C1 segment of cervical spinal cord (tissue), 14 donors: ENCODE results near the gene TSC22D2.
A peak's percentile ranks its signal among the peaks of the same experiment; 100 is the strongest.

ENCODE experiments used
- DNase-seq, 14 donors: peaks; one replicate each; lab custom pipeline; 2025; lab: John Stamatoyannopoulos, UW

Gene TSC22D2

GRCh38 chr3:150412561-150413231, 4.6 kb downstream of the TSC22D2 start:
- DNase-seq = no peak

- peak in 10 of 14 donors; percentile 5 to 49 (median 16) for DNase-seq
Observed at GRCh38 chr3:150414258-150414657, 6.2 kb downstream of the TSC22D2 start.

DNA sequence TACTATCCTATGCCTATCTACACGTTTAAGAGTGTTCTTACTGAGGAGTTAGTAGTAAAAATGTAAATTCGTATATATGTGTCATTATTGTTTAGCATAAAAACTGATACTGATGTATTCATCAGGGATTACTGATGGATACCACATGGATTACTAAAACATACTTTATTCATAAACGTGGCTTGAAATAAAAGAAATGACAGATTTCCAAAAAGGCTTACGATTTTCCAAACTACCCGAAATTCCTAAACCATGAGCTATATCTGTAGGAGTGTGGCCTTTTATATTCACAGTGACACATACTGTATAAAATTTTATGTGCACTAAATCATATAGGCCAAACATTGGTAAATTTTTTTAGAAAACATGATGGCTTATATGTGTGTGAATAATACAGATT, 6.9 kb downstream of the TSC22D2 start:
- DNase-seq = no peak

- DNase-seq = no peak
Observed at GRCh38 chr3:150419076-150419868, 11.2 kb downstream of the TSC22D2 start.

DNA sequence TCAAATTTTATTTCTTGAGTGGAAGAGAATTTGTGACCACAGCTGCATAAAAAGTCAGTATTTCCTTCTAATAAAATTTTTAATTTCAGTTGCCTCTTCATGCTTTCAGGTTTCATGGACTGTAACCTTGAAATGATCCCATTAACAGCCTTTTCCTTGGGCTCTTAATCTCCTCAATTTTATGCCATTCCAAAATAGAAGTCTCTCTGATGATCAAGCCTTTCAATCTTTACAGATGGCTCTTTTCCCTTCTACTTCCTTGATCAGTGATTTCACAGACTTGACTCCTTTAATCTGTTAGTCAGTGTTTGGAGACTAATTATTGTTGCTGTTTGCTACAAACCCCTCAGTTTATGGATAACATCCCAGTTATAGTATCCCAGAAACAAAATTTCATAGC, 11.9 kb downstream of the TSC22D2 start:
- no peak for DNase-seq

- no peak for DNase-seq
Observed at GRCh38 chr3:150421256-150421655, 13.2 kb downstream of the TSC22D2 start.

GRCh38 chr3:150421799-150422548, 13.9 kb downstream of the TSC22D2 start:
- DNase-seq = no peak

- no peak for DNase-seq
Observed at GRCh38 chr3:150422907-150423306, 14.8 kb downstream of the TSC22D2 start.

DNA sequence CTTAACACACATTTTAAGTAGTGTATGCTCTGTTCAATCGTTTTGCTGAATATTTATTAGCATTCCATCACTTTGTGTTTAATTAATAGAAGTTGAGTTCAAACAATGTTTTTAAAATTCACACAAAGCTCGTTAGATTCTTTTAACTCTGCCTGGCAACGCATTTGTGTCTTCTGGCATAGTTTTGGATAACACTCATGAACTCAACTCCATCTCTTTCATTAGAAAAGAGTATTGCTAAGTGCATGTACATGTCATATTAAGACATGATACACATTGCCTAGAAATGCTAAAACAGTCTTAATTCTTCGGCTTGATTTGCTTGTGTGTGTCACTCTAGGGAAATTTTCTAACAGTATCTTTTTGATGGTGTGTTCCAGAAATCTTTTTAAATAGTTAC, 15.7 kb downstream of the TSC22D2 start:
- no peak for DNase-seq

- no peak for DNase-seq
Observed at GRCh38 chr3:150426292-150426691, 18.2 kb downstream of the TSC22D2 start.

DNA sequence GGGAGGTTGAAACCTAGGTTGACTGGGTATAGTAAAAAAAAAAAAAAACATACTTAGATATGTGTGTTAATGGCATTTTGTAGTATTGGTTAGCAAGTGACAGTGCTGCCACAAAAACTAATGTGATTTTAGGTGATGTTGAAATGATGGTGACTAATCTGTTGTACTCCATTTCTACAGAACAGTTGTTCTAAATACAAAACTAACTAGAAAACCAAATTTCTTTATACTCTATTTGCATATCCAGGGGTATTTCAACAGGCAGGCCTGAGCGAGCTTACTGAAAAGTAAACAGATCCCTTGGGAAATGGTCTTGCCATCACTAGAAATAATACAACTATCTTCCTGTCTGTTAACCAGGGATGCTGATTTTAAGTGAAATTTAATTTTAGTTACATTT, 20.5 kb downstream of the TSC22D2 start:
- DNase-seq = no peak

DNA sequence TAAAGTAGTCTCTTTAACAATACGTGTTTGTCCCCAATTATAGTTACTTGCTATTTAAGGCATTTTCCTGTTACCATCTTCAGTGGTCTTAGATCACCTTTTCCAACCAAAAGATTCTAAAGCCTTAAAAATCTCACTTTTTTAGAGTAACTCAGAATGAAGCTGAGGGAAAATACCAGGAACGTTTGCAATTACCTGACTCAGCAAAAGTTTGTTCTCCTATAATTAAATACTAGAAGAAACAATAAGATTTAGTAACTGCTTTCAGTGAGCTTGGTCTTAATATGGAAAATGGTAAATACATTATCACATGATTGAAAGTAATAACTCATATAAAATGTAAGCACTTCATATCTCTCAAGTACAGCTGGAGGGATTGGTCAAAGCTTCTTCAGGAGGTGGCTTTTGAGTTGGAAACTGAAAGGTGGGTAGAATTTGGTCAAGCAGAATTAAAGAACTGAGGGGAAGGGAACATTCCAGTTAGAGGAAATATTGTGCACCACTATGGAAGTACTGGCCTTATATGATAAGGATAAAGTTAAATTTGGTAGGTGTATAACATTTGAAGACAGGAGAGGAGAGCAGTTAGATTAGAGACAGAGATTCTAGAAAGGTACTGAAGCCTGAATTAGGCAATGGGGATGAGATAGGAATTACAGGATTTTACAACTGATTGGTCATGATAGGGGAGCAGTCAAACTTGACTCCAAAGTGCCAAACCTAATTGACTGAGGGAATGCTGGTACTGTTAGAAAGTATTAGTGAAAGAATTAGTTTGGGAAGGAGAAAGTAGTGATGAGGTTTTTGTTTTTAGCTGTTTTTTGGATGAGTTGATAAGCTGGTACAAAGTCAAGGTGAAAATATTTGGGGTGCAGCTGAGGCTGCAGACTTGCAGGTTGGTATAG, 21.9 kb downstream of the TSC22D2 start:
- DNase-seq = no peak

- no peak for DNase-seq
Observed at GRCh38 chr3:150433347-150433746, 25.2 kb downstream of the TSC22D2 start.

GRCh38 chr3:150434234-150434633, 26.1 kb downstream of the TSC22D2 start:
- no peak for DNase-seq

GRCh38 chr3:150436161-150436560, 28.1 kb downstream of the TSC22D2 start:
- no peak for DNase-seq

DNA sequence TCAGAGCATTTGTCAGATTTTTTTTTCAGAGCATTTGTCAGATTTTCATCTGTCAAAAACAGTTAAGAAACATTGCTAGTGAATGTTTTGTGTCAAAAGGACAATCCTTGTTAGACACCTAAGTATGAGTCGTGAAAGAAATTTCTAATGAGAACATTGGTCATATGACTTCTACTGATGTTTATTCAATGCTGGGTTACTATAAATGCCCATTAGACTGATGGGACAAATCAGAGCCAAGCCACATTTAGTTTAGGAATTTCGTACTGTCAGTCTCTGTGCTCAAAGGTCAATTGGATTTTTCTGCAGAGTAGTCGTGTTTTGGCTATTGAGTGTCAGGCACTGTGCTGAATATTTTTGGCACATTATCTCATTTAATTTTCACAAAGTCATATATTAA, 31.6 kb downstream of the TSC22D2 start:
- DNase-seq = no peak

DNA sequence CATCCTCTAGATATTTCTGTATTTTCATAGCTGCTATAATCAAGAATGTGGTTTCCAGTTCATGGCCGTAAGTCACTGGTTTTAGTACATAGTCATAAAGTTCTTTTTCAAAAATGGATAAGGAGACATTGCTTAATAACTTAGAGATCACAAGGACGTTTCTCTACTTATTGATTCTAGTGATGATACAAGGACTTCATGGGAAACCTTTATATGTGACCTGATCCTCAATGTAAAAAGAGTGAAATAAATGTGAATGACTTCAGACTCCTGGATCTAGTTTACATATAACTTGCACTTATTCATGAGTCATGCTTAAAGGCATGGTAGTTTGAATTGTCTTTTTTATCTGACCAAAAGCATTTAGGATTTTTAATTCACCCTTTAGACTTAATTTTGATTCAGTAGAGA, 35.2 kb downstream of the TSC22D2 start:
- DNase-seq = no peak

GRCh38 chr3:150444371-150444770, 36.3 kb downstream of the TSC22D2 start:
- no peak for DNase-seq

GRCh38 chr3:150446470-150446977, 38.4 kb downstream of the TSC22D2 start:
- no peak for DNase-seq

DNA sequence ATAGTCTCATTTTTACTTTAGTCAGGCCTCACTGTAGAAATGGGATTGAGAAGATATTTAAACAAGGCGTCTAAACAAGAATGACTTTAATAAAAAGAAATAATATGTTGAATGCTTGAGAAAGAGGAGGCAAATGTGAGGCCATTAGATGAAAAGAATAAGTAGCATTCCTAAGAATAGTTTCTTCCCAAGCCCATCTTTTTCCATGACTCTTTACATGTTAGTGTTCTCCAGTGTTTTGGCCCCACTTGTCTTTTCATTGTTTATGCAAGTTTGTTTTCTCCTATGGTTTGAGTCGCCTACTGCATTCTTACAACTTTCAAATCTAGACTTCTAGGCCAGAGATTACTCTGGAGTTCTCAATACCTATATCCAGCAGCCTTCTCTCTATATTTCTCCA, 39.0 kb downstream of the TSC22D2 start:
- DNase-seq = no peak
